Measurements from ENCODE around the gene SHROOM3.
A peak's percentile ranks its signal among the peaks of the same experiment; 100 is the strongest.

The SHROOM3 gene

DNA sequence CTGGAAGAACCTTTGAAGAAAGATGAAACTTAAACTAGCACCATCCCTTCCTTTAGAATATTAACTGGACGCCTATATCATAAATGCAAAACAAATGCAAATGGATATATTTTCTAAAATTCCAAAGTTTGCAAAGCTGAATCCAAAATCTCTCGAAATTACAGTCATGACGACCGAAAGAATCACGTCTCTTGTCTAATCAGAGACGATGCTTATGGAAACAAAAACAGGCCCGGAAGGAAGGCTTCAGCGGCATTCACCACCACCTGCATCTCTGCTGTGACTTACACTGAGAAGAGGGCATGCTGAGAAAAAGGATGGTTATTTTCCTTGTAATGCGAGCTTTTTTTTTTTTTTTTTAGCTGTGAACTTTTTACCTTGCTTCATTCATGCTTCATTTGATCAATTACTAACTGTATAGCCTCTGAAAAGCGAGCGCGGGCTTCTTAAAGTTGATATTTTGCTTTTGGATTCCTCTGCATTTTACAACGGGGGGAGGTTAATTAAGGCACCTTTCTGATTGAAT is 253.7 kb downstream of the SHROOM3 start:
- CTCF ChIA-PET: no interaction called here

DNA sequence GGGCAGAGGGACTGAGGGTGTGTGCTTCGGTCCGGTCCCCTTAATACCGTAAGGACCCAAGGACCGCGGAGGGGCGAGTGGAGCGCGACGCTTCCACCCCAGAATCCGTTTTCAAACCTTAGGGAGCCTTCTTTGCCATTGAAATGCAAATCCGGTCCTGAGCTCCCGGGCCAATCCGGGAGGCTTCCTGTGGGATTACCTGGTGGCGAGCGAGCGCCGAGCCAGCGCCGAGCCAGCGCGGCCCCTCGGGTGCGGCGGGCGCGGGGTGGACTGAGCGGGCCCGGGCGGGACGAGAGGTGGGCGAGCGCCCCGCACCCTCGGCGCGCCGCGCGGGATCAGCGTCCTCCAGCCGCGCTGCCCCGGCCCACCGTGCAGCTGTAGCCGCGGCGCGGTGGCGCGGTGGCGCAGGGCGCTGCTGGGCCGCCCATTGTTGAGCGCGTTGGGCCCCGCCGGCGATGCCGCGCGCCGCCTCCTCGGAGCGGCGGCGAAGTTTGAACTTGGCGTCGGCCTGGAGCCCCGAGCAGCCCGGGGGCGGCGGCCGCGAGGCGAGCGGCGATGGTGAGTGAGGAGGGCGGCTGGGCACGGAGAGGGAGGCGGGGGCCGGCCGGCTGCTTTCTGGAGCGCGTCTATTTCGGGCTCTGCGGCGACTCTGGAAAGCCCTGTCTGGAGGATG is 254.3 kb downstream of the SHROOM3 start:
- TF ChIP-seq, protein P1, sequence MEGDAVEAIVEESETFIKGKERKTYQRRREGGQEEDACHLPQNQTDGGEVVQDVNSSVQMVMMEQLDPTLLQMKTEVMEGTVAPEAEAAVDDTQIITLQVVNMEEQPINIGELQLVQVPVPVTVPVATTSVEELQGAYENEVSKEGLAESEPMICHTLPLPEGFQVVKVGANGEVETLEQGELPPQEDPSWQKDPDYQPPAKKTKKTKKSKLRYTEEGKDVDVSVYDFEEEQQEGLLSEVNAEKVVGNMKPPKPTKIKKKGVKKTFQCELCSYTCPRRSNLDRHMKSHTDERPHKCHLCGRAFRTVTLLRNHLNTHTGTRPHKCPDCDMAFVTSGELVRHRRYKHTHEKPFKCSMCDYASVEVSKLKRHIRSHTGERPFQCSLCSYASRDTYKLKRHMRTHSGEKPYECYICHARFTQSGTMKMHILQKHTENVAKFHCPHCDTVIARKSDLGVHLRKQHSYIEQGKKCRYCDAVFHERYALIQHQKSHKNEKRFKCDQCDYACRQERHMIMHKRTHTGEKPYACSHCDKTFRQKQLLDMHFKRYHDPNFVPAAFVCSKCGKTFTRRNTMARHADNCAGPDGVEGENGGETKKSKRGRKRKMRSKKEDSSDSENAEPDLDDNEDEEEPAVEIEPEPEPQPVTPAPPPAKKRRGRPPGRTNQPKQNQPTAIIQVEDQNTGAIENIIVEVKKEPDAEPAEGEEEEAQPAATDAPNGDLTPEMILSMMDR (IDR thresholded peaks at IDR 0.05; ENCODE audit: insufficient read depth, low read length, missing control alignments): no peak
- DNase-seq (ENCODE audit: low read depth, low spot score): no peak
- H3K4me3 ChIP-seq (ENCODE audit: low read depth, low read length): peak overlapping the region; percentile 68
- ChIA-PET POLR2A (interaction anchor here (0.6 to 1.0 kb wide), 2 partner anchors 48 to 56 kb away, joined by 3 read pairs; no protein-coding TSS in a partner anchor), CTCF (no interaction called here)

More for the DNA sequence above, 253.7 kb downstream of the SHROOM3 start:
- DNase-seq (ENCODE audit: low read depth, low spot score): no peak
- peak overlapping the region; percentile 68 for H3K4me3 ChIP-seq (ENCODE audit: low read depth, low read length)
- TF ChIP-seq, protein P1 (IDR thresholded peaks at IDR 0.05; ENCODE audit: insufficient read depth, low read length, missing control alignments): no peak
- POLR2A ChIA-PET: interaction anchor here (0.6 to 1.0 kb wide), 2 partner anchors 49 to 162 kb away, joined by 3 read pairs; no protein-coding TSS in a partner anchor

DNA sequence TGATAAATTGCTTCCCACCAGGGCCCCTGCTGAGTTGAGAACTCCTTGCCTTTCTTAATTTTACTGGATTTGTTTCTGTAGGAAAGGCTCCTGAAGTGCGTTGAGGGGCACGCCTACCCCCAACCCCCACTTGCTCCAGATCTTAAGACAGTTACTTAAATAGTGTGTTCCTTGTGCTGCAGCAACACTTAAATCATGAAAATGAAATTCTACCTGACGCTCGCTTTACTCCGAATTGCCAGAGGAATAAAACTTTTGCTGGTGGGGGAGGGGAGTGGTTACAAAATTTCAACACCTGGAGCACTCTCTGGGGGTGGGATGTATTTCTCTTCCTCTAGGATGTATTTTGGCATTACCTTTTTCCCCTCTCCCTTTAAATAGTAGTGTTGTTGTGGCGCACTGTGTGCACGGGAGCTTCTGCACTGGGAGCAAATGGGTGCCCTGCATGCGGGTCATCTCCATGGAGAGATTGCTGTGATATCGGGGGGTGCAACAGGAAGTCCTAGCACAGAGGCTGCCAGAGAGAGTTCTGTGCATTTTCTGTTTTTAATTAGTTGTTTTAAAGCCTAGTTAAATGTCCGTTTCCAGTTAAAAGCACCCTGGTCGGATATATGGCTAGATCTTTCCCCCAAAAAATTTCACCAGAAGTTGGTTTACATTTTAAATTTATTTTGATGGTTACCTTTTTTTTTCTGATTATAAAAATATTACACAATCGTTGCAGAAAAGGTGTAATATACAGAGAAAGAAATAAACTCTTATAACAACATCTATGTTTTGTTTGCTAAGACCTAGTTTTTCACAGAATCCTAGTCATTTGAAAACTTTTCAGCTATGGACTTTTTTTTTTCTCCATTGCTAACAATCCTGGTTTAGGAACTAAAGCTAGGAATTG is 255.2 kb downstream of the SHROOM3 start:
- ChIA-PET CTCF (no interaction called here), POLR2A (interaction anchor here (1.0 kb wide), 1 partner anchor 47 kb away, joined by 3 read pairs; no protein-coding TSS in a partner anchor)
- H3K4me3 ChIP-seq (ENCODE audit: low read depth, low read length): peak overlapping the region; percentile 68
- TF ChIP-seq, protein P1 (IDR thresholded peaks at IDR 0.05; ENCODE audit: insufficient read depth, low read length, missing control alignments): no peak
- no peak for DNase-seq (ENCODE audit: low read depth, low spot score)

DNA sequence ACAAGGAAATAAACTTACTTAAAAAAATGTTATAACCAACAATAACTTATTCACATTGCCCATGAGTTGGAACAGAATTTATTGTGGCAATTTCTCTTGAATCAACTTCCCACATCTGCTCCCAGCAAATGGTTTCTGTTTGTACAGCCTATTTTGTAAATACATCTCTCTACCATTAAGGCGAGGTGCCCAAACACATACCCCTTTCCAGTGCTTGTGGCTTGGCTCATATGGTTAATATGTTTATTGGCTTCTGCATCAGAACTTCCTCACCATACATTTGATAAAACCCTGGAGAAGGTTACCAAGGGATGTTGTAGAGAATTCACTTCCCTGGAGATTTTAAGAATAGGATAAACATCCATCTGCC is 255.9 kb downstream of the SHROOM3 start:
- TF ChIP-seq, protein P1 (IDR thresholded peaks at IDR 0.05; ENCODE audit: insufficient read depth, low read length, missing control alignments): no peak
- no peak for DNase-seq (ENCODE audit: low read depth, low spot score)
- CTCF ChIA-PET: no interaction called here
- peak overlapping the region; percentile 13; the same call in 1 of the 2 replicates for H3K4me3 ChIP-seq (ENCODE audit: low read depth, low read length)
- POLR2A ChIA-PET: no interaction called here

DNA sequence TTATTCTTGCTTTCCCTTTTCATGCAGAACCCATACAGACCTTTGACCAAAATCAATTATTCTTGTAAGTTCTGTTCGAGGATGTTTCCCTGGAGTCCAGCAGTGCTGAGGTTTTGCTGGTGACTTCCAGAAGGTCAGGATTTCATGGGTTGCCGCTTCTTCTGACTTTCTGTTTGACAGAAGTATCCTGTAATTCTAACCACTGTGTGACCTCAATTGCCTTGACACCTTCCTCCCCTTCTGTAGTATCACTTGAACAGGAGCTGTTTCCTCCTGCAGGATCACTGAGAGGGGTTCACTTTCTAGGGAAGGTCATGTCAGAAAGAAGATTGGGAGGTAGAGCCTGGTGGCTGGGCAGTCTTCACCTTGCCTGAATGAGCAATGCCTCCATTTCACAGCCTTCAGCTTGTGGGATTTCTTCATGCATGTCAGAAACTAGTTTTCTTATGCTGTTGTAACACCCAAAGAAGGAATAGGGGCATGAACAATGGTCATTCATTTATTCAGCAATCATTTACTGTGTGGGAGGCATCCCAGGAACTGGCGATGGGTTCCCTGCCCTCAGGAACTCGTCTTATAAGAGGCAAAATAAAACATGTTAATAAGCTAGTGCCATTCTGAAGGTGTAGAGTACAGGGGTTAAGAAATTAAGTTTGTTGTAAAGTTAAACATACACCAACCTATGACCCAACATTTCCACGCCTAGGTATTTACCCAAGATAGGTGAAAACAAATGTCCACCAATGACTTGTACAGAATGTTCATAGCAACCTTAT is 257.0 kb downstream of the SHROOM3 start:
- no peak for DNase-seq (ENCODE audit: low read depth, low spot score)
- TF ChIP-seq, protein P1 (IDR thresholded peaks at IDR 0.05; ENCODE audit: insufficient read depth, low read length, missing control alignments): no peak
- H3K4me3 ChIP-seq (ENCODE audit: low read depth, low read length): no peak overlapping the region
- POLR2A ChIA-PET: no interaction called here
- CTCF ChIA-PET: interaction anchor here (1.3 to 1.6 kb wide), 2 partner anchors 9 to 31 kb away, joined by 3 to 6 read pairs; no protein-coding TSS in a partner anchor
